Measurements from ENCODE around the gene VGLL1. TPM values are rescaled to one million over a fixed set of nuclear protein-coding genes. Genes with fewer than 3 reads are reported as not detected.

Gene VGLL1
- total RNA-seq, 1 donor from 2014 or later = not detected

DNA sequence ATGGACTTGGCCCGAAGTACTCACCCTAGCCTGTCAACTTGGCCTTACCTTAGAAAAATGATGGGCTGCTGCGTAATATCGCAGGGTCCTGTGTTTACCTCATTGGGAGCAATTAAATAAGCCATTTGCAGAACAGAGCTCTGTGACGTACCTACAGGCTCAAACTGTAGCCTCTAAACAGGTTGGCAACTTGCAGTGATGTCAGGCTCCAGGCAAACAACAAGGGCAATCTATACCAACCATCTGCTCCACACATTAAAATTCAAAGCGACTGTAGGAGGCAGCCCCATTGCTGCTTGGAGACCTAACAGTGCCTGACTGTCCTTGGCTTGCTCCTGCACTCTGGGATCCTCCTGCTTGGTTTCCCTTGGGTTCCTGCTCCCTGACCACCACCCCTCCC is 17.2 kb downstream of the VGLL1 start:
- no peaks in the 10 kb centered on the region for H3K4me1 Mint-ChIP-seq (ENCODE audit: low read depth)
- H3K4me3 Mint-ChIP-seq (ENCODE audit: unreplicated experiment) = no peak overlapping the region
- TF ChIP-seq, protein P1, sequence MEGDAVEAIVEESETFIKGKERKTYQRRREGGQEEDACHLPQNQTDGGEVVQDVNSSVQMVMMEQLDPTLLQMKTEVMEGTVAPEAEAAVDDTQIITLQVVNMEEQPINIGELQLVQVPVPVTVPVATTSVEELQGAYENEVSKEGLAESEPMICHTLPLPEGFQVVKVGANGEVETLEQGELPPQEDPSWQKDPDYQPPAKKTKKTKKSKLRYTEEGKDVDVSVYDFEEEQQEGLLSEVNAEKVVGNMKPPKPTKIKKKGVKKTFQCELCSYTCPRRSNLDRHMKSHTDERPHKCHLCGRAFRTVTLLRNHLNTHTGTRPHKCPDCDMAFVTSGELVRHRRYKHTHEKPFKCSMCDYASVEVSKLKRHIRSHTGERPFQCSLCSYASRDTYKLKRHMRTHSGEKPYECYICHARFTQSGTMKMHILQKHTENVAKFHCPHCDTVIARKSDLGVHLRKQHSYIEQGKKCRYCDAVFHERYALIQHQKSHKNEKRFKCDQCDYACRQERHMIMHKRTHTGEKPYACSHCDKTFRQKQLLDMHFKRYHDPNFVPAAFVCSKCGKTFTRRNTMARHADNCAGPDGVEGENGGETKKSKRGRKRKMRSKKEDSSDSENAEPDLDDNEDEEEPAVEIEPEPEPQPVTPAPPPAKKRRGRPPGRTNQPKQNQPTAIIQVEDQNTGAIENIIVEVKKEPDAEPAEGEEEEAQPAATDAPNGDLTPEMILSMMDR (IDR thresholded peaks at IDR 0.05) = no peak
- H3K36me3 Mint-ChIP-seq (ENCODE audit: low read depth) = no peaks in the 10 kb centered on the region
- H3K27ac Mint-ChIP-seq (ENCODE audit: unreplicated experiment) = no peak overlapping the region
- no peaks in the 10 kb centered on the region for H3K9me3 Mint-ChIP-seq (ENCODE audit: low read depth)
- no peaks in the 10 kb centered on the region for H3K27me3 Mint-ChIP-seq (ENCODE audit: low read depth)
- DNase-seq (ENCODE audit: low spot score) = no peak

DNA sequence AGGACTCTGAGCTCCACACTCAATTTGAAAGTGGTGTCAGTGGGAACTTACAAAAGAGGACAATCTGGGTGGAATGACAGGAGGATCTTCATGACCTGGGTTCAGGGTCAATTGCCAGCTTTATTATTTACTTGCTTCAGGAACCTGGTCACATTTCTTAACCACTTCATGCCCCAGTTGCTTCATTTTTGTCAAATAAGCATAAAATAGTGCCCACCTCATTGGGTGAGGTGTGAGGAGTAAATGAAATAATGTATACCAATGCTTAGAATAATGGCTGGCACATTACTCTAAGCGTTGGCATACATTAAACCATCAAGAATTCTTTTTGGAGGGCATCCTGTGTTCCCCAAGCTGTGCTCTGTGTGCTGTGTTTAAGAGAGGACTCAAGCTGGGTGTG is 19.4 kb downstream of the VGLL1 start:
- TF ChIP-seq, protein P1 (IDR thresholded peaks at IDR 0.05) = no peak
- DNase-seq (ENCODE audit: low spot score) = no peak
- Mint-ChIP-seq H3K36me3 (ENCODE audit: low read depth) (no peaks in the 10 kb centered on the region), H3K27ac (ENCODE audit: unreplicated experiment) (no peak overlapping the region), H3K27me3 (ENCODE audit: low read depth) (no peaks in the 10 kb centered on the region), H3K4me3 (ENCODE audit: unreplicated experiment) (no peak overlapping the region), H3K4me1 (ENCODE audit: low read depth) (no peaks in the 10 kb centered on the region), H3K9me3 (ENCODE audit: low read depth) (no peaks in the 10 kb centered on the region)

DNA sequence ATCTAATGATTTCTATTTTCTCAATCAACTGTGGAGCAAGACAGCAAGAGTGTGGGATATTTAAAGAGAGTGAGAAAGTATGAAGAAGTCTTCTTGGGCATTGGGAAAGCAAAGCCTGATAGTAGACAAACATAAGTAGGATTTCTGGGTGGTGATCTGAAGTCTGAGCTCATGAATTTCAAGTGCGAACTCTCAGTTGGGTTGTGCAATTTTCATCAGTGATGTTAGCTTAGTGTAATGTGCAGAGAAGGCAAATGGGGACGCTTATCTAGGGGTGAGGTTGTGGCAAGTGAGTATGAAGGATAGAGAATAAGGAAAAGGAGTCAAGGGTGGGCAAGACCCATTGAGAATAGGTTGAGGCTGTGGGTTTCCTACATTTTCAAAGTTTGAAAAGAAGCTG is 23.7 kb downstream of the VGLL1 start:
- no peaks in the 10 kb centered on the region for H3K36me3 Mint-ChIP-seq (ENCODE audit: low read depth)
- TF ChIP-seq, protein P1 (IDR thresholded peaks at IDR 0.05) = no peak

DNA sequence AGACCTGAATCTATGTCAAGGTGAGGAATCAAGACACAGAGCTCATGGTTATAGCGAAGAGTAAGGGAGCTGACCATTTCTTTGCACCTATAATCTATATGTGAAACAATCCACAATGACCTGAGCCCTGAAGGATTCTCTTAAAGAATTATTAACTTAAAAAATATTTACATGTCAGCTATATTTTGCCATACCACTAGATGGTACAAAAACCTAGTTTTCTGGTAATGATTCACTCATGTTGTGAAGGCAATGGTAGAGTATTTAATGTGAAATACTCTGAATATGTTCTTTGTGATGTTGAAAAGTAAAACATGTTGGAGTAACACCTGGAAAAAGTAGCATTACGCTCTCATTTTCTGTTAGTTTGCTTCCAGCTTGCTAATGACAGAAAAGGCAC is 40.0 kb downstream of the VGLL1 start:
- H3K4me3 Mint-ChIP-seq (ENCODE audit: unreplicated experiment) = no peak overlapping the region
- no peak overlapping the region for H3K27ac Mint-ChIP-seq (ENCODE audit: unreplicated experiment)
- TF ChIP-seq, protein P1 (IDR thresholded peaks at IDR 0.05) = peak; percentile 37
- peaks cover 2% of the 10 kb centered on the region for H3K27me3 Mint-ChIP-seq (ENCODE audit: low read depth)
- no peaks in the 10 kb centered on the region for H3K4me1 Mint-ChIP-seq (ENCODE audit: low read depth)
- DNase-seq (ENCODE audit: low spot score) = no peak
- no peaks in the 10 kb centered on the region for H3K9me3 Mint-ChIP-seq (ENCODE audit: low read depth)
- H3K36me3 Mint-ChIP-seq (ENCODE audit: low read depth) = no peaks in the 10 kb centered on the region

More for the DNA sequence above, 23.7 kb downstream of the VGLL1 start:
- DNase-seq (ENCODE audit: low spot score) = no peak
- Mint-ChIP-seq H3K9me3 (ENCODE audit: low read depth) (peaks cover 3% of the 10 kb centered on the region), H3K4me1 (ENCODE audit: low read depth) (no peaks in the 10 kb centered on the region), H3K27ac (ENCODE audit: unreplicated experiment) (no peak overlapping the region), H3K27me3 (ENCODE audit: low read depth) (peaks cover 2% of the 10 kb centered on the region), H3K4me3 (ENCODE audit: unreplicated experiment) (no peak overlapping the region)

DNA sequence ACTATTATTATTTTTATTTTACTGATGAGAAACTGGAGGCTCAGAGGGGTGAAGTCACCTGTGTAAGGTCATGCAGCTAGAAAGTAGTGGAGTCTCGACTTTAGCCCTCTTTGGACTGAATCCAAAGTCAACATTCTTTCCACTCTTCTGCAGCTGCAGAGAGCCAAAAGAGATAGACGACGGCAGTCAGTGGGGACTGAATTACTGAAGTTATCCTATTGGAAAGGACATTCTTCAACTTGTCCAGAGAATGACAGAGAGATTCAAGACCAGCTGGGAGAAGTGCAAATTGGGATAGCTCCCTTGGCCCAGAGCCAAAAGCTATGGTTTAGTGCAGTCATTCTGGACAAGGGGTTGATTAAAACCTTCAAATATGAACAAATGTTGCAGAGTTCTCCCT is 42.5 kb downstream of the VGLL1 start:
- H3K36me3 Mint-ChIP-seq (ENCODE audit: low read depth) = no peaks in the 10 kb centered on the region
- H3K4me1 Mint-ChIP-seq (ENCODE audit: low read depth) = no peaks in the 10 kb centered on the region
- TF ChIP-seq, protein P1 (IDR thresholded peaks at IDR 0.05) = no peak
- H3K9me3 Mint-ChIP-seq (ENCODE audit: low read depth) = no peaks in the 10 kb centered on the region
- no peaks in the 10 kb centered on the region for H3K27me3 Mint-ChIP-seq (ENCODE audit: low read depth)
- no peak overlapping the region for H3K27ac Mint-ChIP-seq (ENCODE audit: unreplicated experiment)
- no peak for DNase-seq (ENCODE audit: low spot score)
- no peak overlapping the region for H3K4me3 Mint-ChIP-seq (ENCODE audit: unreplicated experiment)
